Stimulated activated CD8-positive, alpha-beta memory T cell treated with anti-CD3 and anti-CD28 coated beads, Interleukin-7, amount 100 ng/mL, for 1 hour (primary cell): ENCODE results near the gene AGBL1.
"Not testable (repeated sequence)": the region's sequence is repeated elsewhere in the genome, so short reads cannot be mapped to it uniquely, and the experiment has no call there.

Source experiments
- DNase-seq, 2 donors: peaks; one replicate each; pipeline ENCODE4 v3.0.0-alpha.2; 2020; ENCODE audit warnings: low read depth in 2 of 2

The AGBL1 gene

DNA sequence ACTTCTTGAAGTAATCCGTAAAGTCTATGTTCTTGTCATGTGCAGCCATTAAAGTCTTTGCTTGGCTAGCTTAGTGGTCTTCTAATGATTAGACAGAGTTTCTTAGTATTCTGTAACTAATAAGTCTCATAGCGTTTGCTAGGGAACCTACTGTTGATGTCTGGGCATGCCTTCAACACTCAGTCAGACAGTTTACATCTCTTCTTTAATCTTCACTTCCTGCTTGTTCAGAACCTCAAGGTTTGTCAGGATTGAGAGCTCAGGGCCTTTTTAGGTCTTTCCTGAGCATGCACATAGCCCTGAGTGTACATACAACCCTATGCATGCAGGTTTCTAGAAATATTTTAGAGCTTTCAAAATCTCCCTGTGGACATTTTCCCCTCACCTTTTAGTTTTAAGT is 426.3 kb downstream of the AGBL1 start:
- DNase-seq, result no peak

DNA sequence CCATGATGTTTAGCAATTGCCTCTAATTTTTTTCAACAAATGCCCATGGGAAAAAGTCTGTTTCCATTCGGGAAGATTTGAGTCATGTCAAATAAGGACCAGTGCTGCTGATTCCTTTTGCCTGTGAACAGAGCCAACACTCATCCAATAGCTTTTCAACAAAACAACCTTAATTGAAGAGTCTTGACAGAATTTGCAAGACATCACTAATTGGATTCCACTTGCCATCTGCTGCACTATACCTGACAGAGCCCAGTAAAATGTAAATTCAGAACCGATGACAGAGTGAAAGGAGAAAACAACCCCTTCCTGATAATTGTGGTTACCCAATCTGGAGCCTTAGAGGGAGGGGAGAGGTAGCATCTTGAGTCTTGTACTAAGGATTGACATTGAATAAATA is 426.7 kb downstream of the AGBL1 start:
- no peak for DNase-seq

DNA sequence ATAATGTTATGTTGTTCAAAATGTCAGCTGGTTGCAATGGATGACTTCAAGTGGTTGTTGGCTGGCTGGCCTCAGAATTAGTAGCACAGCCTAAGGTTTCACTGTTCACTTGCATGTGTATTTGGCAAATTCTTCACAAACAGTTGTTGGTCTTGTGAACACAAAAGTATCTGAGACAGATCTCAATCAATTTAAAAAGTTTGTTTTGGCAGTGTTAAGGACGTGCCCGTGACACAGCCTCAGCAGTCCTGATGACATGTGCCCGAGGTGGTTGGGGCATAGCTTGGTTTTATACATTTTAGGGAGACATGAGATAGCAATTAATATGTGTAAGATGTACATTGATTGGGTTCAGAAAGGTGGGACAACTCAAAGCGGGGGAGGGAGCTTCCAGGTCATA is 436.0 kb downstream of the AGBL1 start:
- DNase-seq, result no peak

DNA sequence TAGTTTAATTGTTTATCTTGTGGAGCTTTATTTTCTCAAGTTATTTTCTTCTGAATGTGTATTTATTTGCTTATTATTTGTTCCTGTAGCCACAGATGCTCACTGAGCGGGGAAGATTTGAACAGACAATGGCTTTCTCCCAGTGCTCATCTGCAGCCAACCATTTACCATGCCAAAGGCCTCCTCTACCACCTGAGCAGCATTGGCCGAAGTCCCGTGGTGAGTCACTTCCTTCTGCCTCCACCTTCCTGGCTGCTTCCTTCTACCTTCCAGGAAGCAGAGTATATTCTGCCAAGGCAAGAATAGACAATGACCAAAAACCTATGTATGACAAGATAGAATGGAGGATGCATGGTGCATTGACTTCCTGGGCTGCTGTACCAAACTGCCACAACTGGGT is 443.1 kb downstream of the AGBL1 start:
- no peak for DNase-seq

DNA sequence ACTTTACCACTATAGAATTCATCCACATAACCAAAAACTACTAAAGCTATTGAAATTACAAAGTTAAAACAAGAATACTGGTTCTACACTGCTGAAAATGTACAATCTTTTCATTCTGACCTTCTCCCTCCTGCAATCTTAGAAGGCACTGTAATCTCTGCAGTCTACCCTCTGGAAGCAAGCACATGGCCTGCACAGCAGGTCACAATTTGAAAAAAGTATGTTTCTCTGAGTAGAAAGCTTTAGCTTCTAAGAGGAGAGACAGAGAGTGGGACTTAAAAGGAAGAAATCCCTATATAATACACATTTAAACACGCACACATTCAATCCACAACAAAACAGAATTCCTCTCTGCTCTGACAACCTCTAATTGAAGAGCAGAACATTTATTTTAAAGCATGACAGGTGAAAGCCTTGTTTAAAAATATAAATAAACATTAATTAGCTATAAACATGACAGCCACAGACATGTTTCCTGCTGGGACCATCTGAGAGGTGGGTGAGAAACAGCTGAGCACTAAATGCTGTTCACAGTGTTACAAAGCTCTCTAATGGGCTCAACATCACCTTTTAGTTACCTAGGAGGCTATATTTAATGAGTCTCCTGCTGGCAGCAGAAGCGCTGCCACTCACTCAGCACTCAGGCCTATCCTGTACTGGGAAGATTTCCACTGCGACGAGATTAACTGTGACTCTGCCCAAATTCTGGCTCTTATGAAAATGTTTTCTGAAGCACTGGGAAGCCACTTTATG is 447.4 kb downstream of the AGBL1 start:
- no peak for DNase-seq

DNA sequence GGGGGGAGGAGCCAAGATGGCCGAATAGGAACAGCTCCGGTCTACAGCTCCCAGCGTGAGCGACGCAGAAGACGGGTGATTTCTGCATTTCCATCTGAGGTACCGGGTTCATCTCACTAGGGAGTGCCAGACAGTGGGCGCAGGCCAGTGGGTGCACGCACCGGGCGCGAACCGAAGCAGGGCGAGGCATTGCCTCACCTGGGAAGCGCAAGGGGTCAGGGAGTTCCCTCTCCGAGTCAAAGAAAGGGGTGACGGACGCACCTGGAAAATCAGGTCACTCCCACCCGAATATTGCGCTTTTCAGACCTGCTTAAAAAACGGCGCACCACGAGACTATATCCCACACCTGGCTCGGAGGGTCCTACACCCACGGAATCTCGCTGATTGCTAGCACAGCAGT is 448.4 kb downstream of the AGBL1 start:
- DNase-seq, result not testable (repeated sequence)

DNA sequence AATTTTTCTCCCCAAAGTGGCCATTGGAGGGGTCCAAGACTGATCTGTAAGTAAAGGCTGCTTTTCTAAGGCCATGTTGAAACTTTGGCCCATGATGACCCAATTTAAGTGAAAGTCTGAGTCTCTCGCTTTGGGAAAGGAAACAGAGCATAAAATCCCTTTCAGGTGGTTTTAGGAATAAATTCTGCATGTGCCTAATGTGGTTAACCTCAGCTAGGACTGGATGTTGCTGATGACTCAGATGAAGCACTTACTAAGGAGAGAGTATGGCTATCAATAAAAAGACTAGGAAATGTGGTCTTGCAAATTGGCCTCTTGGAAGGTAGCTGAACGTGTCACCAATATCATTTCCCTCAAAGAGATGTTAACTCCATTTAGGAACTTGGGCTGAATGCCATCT is 458.5 kb downstream of the AGBL1 start:
- DNase-seq, result no peak

DNA sequence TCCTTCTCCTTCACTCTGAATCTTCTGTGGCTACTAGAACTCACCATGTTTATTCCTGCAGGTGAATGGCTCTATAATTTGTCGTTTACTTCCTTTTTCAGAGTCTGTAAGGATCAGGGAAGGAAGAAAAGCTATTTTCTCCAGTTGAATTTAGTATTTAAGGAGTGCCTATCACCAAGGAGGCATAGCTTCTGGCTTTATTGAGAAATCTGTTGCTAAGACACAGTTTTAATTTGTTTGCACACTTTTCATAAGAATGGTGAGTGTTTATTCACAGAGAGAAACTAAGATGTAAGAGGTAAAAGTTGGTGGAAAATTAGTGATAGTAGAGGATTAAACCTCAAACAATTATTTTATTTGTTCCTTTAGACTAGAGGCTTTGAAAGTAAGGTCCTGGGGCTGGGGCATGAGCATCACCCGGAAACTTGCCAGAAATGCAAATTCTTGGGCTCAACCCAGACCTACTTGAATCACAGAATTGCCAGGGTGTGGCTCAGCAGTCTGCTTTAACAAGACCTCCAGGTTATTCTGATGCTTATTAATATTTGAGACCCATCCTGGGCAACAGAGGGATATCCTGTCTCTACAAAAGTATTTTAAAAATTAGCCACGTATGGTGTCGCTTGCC is 461.3 kb downstream of the AGBL1 start:
- no peak for DNase-seq

DNA sequence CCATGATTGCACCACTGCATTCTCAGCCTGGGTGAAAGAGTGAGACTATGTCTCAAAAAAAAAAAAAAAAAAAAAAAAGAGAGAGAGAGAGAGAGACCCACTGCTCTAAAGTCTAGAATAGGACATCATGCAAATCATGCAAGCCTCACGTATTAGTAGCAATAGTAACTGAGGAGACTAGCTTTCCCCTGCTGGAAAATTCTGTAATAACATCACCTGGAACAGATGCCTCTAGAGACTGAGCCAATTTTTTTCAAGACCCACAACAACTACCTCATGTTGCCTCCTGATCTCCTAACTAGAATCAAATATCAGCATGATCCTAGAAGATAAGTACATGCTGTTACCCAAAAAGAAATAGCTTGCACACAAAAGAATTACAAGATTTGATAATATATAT is 461.9 kb downstream of the AGBL1 start:
- DNase-seq, result no peak

DNA sequence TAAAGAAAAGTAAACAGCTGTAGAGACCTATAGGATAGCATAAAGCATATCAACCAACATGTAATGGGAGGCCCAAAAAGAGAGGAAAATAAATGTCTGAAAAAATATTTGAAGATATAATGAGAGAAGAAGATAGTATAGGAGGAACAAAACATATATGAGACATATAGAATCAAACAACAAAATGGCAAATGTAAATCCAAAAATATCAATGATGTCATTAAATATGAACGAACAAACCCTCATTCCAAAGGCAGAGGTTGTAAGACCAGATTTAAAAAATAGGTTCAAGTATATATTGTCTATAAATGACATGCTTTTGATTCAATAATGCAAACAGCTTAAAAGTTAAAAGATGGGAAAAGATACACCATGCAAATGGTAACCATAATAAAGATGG is 470.4 kb downstream of the AGBL1 start:
- no peak for DNase-seq

DNA sequence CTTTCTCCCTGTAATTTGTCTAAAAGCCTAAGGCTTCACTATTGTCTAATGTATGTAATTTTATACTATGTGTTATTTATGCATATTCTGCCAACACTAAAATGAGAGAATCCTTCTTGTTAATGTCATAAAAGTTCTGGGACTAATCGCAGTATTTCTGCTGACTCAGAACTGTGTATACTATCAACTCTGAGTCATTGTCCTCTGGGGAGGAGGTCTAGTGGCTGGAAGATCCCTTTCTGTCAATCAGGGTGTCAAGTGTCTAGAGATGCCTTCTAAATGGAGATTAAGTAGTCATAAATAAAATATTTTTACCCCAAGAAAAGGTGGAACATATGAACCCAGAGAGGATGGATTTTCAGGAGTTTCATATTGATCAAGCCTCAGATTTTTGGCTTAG is 473.4 kb downstream of the AGBL1 start:
- no peak for DNase-seq

DNA sequence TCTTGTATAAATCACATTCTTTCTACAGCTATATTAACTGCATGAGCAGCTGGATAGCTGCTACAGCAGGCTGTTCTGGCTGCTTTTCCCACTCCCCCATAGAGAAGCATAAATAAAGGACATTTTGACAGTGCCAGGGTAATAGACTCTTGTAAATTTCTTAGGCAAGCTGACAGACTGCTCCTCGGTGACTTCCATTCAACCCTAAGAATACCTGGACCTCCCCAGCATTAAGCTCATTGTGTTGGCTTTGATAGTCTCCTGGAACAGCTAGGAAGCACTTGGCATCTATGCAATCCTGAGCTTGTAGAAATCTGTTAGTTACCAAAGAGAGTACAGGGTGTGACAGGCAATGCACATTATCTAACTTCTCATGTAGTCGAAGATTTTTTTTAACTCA is 475.4 kb downstream of the AGBL1 start:
- no peak for DNase-seq

DNA sequence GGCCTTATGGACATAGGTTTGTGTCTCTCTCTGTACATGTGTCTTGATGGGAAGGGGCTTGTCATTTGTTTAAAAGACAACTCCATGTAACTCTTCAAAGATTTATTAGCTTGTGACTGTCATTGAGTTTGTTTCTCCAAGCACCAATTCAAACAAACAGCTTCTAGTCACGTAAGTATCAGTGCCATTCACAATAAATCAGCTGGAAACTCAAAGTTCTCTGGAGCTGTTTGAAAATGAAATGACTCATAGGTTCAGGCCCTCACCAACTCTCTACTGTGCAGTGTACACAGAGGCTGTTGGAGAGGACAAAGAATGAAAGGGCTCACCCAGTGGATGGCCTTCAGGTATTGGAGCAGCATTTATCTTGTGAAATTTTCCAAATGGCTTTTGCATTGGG is 476.3 kb downstream of the AGBL1 start:
- DNase-seq, result no peak

DNA sequence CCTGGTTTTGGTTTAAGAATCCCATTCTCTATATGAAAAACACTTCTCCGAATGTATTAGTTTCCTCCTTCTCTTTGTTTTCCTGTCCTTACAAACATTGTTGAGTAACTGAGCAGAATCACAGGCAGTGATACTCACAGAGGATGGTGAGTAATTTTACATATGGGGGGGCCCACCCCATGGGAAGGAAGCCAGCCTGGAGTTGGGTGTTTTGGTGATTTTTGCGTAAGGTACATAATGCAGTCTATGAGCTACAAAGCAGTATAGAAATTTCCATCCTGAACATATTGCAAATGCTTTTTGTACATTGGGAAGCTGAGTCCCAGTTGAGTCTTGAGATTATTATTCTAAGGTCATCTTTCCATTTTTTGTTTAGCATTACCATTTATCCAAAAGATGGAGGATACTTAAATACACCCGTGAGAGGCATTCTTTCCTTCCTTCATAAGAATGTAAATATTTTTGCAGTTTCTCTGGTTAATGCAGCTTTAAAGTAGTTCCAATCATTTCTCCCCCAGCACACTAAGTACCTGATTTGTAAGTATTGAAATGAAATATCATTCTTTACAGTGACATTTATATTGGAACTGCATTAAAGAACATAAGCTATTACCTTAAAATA is 476.8 kb downstream of the AGBL1 start:
- no peak for DNase-seq

DNA sequence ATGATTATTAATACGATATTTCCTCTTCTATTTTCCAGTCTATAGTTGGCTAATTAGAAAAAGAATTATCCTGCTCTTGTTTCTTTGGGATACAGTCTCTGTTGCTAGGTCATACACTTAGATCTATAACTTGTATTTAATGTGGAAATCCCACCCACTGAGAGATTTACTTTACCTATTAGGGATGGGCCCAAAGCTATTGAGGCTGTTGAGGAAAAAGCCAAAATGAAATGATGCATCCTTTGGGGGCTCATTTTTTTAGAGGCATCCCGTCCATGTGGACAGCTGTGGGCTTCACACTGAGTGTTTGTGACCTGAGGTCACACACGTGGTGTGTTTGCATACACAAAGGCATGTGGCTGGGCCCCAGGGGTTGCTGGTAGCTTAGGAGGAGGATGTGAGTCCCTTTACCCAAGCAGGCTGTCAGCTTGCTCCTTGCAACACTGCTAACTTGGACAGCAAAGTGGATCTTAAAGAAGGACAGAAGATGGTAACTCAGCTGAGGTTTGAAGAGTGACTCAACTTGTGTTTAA is 477.4 kb downstream of the AGBL1 start:
- no peak for DNase-seq

DNA sequence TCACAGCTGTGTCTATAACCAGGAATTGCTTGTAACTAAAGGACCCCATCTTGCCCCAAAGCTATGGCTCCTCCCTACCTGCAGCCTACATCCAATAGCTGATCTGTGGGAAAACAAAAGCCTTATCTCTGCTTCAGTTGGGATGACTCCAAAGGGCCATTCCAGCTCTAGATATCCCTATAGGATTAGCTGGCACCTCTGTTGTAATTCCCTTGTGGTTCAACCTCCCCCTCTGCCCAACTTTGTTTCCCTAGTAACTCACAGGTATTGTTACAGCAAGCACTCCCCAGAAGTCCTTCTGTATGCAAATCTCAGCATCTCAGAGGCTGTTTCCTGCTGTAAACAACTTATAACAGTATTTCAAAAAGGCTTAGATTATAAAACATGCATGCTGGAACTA is 478.6 kb downstream of the AGBL1 start:
- no peak for DNase-seq

DNA sequence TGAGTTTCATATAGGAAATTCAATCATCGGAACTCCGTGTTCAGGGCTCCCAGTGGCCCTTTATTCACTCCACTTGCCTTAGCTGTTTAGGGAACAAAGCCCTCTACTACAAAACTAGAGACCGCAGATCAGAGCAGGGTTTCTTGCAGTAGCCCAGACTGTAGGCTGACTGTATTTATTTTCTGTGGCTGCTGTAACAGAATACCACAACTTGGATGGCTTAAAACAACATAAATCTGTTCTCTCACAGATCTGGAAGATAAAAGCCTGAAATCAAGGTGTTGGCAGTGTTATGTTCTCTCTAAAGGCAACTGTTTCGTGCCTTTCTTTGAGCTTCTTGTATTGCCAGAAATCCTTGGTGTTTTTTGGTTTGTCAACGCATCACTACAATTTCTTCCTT is 479.0 kb downstream of the AGBL1 start:
- DNase-seq, result no peak

DNA sequence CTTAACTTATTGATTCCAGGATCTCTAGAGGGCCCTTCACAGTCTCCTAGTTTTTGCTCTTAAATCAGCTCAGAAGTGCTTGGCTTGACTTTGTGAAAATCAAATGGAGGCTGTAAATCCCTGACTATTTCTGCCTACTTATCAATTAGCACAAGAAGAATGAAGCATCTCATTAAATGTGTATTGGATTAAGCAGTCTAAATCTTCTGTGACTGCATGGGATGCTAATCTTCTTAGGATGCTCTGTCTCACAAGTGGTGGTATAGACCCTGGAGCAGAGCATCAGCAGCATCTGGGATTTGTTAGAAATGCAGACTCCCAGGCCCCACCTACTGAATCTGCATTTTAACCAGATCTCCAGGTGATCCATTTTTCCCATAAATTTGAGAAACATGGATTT is 488.7 kb downstream of the AGBL1 start:
- no peak for DNase-seq

DNA sequence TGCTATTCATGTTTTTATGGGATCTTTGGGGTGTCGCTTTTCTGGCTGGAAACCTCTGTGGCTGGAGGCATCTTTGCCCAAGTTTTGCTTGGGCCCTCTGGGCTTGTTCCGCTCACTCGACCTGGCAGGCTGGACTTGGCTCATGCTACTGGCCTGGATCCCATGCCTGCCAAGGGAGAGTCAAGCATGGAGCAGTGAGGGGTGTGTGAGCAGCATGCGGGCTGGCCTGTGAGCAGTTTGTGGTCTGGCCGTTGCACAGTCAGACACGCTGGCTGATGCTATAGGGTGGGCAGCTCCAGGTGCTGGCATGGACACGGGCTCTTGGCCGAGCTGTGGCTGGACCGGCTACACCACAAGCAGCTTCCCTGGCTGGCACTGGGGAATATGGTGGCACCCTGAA is 491.1 kb downstream of the AGBL1 start:
- DNase-seq, result no peak

DNA sequence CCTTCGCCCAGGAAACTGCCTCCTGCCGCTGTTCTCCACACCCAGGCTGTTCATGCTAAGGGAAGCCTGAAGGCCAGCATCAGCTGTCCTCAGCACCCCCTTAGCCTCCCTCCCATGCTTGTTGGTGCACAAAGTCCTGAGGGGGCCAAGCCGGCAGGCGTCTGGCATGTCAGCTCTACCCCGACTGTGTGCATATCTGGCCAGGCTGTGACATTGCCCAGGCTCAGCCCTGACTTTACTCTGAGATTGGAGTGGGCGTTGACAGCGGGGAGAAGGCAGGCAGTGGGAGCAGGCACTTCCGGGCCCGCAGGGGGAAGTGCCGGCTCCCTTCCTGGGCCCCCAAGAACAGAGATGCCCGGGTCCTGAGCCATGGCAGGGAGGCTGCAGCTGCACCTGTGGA is 492.2 kb downstream of the AGBL1 start:
- no peak for DNase-seq

DNA sequence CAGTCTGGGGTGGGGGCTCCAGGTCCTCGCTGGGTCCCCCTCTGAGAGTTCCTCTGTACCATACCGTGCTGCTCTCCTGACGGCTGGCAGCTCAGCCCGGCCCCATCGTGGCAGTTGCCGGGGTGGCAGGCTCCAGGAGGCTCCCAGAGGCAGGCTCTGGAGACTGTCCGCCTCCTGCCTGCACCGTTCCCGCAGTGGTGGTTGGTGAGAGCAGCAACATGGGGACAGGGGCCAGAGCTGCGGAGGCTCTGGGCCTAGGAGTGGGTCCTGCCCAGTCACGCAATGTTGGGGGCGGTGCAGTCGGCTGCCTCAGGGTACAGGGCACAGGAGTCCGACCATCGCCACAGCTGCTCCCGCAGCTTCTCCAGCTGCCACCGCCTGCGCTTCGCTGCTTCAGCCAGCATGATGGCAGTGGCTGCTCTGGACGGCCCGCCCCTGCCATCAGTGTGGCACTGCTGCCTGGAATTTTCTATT is 492.7 kb downstream of the AGBL1 start:
- no peak for DNase-seq

DNA sequence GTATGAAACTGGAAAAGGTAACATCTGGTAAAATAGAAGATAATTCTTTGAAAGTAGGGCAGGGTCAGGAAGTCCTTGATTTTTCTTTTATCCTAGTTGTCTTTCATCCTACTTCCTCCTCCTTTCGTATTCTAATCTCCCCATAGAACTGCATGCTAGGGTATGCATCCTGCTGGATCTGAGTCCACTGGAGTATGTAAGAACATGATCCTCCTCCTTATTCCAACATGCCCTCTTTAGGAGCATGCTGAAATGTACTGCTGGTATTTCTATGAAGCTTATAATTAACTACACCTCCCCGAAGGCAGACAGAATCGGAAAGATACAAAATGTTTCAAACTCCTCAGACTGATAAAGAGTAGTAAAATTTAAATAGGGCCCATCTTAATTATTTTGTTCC is 493.8 kb downstream of the AGBL1 start:
- no peak for DNase-seq

DNA sequence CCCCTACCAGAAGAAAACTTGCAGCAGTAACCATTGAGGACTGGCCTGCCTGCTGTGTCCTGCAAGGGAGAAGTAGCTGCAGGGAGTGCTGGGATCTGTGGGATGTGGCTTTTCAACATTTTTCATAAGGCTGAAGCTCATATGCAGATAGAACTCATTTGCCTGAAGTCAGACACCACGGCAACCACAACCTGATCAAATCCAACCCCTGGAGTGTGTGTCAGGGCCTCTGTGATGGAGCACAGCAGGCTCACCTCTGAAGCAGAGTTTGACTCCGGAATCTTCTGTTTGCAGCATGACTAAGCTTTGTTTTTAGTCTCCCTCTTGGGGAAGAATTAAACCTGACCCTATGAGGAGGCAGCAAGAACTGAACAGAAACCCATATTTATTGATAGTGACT is 508.7 kb downstream of the AGBL1 start:
- DNase-seq, result no peak
